ENCODE results near the gene RPS15.
"Not testable (repeated sequence)": the region's sequence is repeated elsewhere in the genome, so short reads cannot be mapped to it uniquely, and the experiment has no call there.

Gene RPS15

DNA sequence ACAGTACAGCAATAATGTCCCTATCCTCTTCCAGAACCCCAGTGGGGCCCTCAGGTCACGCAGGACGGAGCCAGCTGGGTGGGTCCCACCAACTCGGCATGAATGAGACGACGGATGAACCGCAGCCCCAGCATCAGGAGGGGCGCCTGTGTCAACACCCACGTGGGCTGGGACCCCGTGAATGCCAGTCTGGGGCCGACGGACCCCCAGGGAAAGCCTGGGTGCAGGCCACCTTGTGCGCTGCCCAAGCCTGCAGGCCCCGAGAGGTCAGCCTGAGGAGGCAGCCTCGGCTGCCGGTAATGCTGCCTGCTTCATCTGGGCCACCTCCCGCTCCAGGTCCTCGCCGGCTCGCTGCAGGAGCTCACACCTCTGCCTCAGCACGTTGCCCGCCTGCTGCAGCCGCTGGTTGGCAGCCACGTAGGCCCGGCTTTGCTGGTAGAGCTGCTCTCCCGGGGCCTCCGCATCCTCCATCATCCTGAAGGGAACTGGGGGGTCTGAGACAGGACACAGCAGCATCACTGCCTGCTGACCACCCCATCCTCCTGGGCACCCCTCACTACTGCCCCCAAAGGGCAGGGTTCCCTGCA, 36.7 kb downstream of the RPS15 start:
- H3K27me3 ChIP-seq (replicated peaks; ENCODE audit: insufficient read depth, low read length), result peaks cover 24% of the 10 kb centered on the region
- H3K9me2 ChIP-seq (replicated peaks; ENCODE audit: insufficient read depth, low read length), result no peaks in the 10 kb centered on the region
- no peaks in the 10 kb centered on the region for H3K36me3 ChIP-seq (replicated peaks; ENCODE audit: insufficient read depth, low read length)
- no peaks in the 10 kb centered on the region for H3K9me3 ChIP-seq (replicated peaks; ENCODE audit: insufficient read depth, low read length)
- peaks cover 14% of the 10 kb centered on the region for H4K20me1 ChIP-seq (ENCODE audit: insufficient read depth, low read length)
- DNase-seq, result no peak
- peaks cover 40% of the 10 kb centered on the region for H3K79me2 ChIP-seq (ENCODE audit: low read length)
- H3K27ac ChIP-seq (ENCODE audit: low read length), result no peak overlapping the region
- H3K4me3 ChIP-seq (ENCODE audit: low read length), result no peak overlapping the region
- H3K9ac ChIP-seq (ENCODE audit: low read length), result no peak overlapping the region
- peaks cover 14% of the 10 kb centered on the region; the same call in 1 of the 2 replicates for H3K4me1 ChIP-seq (ENCODE audit: low read length)
- no peak for TF ChIP-seq EZH2phosphoT487 (IDR thresholded peaks at IDR 0.05; ENCODE audit: low read length)
- TF ChIP-seq EZH2 (optimal IDR thresholded peaks at IDR 0.05; ENCODE audit: low read depth, low read length), result no peak
- TF ChIP-seq, protein P1, sequence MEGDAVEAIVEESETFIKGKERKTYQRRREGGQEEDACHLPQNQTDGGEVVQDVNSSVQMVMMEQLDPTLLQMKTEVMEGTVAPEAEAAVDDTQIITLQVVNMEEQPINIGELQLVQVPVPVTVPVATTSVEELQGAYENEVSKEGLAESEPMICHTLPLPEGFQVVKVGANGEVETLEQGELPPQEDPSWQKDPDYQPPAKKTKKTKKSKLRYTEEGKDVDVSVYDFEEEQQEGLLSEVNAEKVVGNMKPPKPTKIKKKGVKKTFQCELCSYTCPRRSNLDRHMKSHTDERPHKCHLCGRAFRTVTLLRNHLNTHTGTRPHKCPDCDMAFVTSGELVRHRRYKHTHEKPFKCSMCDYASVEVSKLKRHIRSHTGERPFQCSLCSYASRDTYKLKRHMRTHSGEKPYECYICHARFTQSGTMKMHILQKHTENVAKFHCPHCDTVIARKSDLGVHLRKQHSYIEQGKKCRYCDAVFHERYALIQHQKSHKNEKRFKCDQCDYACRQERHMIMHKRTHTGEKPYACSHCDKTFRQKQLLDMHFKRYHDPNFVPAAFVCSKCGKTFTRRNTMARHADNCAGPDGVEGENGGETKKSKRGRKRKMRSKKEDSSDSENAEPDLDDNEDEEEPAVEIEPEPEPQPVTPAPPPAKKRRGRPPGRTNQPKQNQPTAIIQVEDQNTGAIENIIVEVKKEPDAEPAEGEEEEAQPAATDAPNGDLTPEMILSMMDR (IDR thresholded peaks at IDR 0.05; ENCODE audit: low read length), result no peak
- peaks cover 9% of the 10 kb centered on the region; the same call in 1 of the 2 replicates for H3F3A ChIP-seq (ENCODE audit: insufficient read depth, low read length)
- no peak overlapping the region for H3K4me2 ChIP-seq (ENCODE audit: low read depth, low read length)
- H2AFZ ChIP-seq (ENCODE audit: low read length), result no peak overlapping the region

DNA sequence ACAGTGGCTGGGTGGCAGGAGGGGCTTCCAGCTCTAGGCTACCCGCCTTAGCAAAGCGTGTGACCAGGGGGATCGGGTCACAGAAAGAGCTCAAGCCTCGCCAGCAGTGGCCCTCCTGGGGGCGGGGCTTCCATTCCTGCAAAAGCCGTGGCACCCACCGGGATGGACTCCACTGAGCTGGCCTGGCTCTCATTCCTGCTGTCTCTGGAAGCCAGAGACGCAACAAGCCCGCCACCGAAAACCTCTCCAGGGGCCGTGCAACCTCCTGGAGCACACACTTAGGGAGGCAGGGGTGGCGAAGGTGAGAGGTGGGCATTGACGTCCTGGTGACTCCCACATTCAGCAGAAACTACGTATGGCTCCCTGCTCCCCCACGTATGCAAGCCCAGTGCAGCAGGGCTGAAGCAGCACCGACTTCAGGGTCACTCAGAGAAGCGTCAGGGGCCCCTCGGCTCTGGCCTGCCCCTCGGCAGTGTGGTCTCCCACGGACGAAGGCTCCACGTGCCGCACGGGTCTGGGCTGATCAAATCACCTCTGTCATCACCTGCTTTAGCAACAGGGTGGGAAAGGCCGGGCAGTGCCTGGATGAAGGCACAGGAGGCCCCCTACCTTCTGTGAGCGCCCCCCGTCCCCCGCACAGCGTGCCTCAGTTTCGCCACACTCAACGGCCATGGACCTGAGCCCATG, 37.7 kb downstream of the RPS15 start:
- Histone ChIP-seq H3K9me3 (replicated peaks; ENCODE audit: insufficient read depth, low read length) (no peaks in the 10 kb centered on the region), H3K27me3 (replicated peaks; ENCODE audit: insufficient read depth, low read length) (peaks cover 20% of the 10 kb centered on the region), H3K79me2 (ENCODE audit: low read length) (peaks cover 40% of the 10 kb centered on the region), H3K4me2 (ENCODE audit: low read depth, low read length) (no peak overlapping the region), H3K36me3 (replicated peaks; ENCODE audit: insufficient read depth, low read length) (no peaks in the 10 kb centered on the region), H3K4me3 (ENCODE audit: low read length) (no peak overlapping the region), H3F3A (ENCODE audit: insufficient read depth, low read length) (peaks cover 9% of the 10 kb centered on the region; the same call in 1 of the 2 replicates), H3K9ac (ENCODE audit: low read length) (no peak overlapping the region), H2AFZ (ENCODE audit: low read length) (no peak overlapping the region), H4K20me1 (ENCODE audit: insufficient read depth, low read length) (peaks cover 13% of the 10 kb centered on the region), H3K4me1 (ENCODE audit: low read length) (peaks cover 4% of the 10 kb centered on the region; the same call in 1 of the 2 replicates), H3K9me2 (replicated peaks; ENCODE audit: insufficient read depth, low read length) (no peaks in the 10 kb centered on the region), H3K27ac (ENCODE audit: low read length) (no peak overlapping the region)
- DNase-seq, result no peak
- TF ChIP-seq EZH2 (optimal IDR thresholded peaks at IDR 0.05; ENCODE audit: low read depth, low read length), result no peak
- TF ChIP-seq EZH2phosphoT487 (IDR thresholded peaks at IDR 0.05; ENCODE audit: low read length), result no peak
- TF ChIP-seq, protein P1 (IDR thresholded peaks at IDR 0.05; ENCODE audit: low read length), result no peak

DNA sequence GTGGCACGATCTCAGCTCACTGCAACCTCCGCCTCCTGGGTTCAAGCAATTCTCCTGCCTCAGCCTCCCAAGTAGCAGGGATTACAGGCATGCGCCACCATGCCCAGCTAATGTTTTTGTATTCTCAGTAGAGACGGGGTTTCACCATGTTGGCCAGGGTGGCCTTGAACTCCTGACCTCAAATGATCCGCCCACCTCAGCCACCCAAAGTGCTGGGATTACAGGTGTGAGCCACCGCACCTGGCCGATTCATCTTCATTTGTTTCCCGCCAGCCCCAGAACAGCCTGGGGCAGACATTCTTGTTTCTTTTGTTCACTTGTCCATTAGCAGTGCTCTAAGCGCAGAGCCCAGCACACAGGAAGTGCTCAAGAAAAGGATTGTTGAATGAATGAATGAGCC, 38.9 kb downstream of the RPS15 start:
- not testable (repeated sequence) for H3K4me3 ChIP-seq (ENCODE audit: low read length); H3K9me2 ChIP-seq (replicated peaks; ENCODE audit: insufficient read depth, low read length); H3F3A ChIP-seq (ENCODE audit: insufficient read depth, low read length); H3K9ac ChIP-seq (ENCODE audit: low read length); H3K4me2 ChIP-seq (ENCODE audit: low read depth, low read length); H4K20me1 ChIP-seq (ENCODE audit: insufficient read depth, low read length); DNase-seq; H2AFZ ChIP-seq (ENCODE audit: low read length); H3K9me3 ChIP-seq (replicated peaks; ENCODE audit: insufficient read depth, low read length); H3K27ac ChIP-seq (ENCODE audit: low read length); H3K36me3 ChIP-seq (replicated peaks; ENCODE audit: insufficient read depth, low read length); H3K4me1 ChIP-seq (ENCODE audit: low read length)
- H3K27me3 ChIP-seq (replicated peaks; ENCODE audit: insufficient read depth, low read length), result peaks cover 12% of the 10 kb centered on the region; the same call in 1 of the 2 replicates
- peaks cover 40% of the 10 kb centered on the region for H3K79me2 ChIP-seq (ENCODE audit: low read length)

Measured in MM.1S (cell line).